ENCODE data around the gene PLCB4.

PLCB4 gene

GRCh38 chr20:9262653-9263194, 193.8 kb downstream of the PLCB4 start:
- no peak overlapping the region for H3K14ac ChIP-seq (ENCODE audit: low read length)
- H3K4me1 ChIP-seq (ENCODE audit: control insufficient read depth in 1 of 2, insufficient read depth in 2 of 2, low read length in 2 of 2) = no peaks in the 10 kb centered on the region
- H3K18ac ChIP-seq (ENCODE audit: low read length) = no peak overlapping the region
- no peak for DNase-seq
- H4K12ac ChIP-seq (ENCODE audit: low read depth, low read length) = no peak overlapping the region
- no peak overlapping the region for H3K9ac ChIP-seq (ENCODE audit: low read length)
- H3K79me1 ChIP-seq (ENCODE audit: low read length) = no peaks in the 10 kb centered on the region
- H3K23ac ChIP-seq (ENCODE audit: low read length) = no peak overlapping the region
- no CpG with 5 or more reads among the region's 3 CpGs for WGBS (ENCODE audit: extremely low coverage, insufficient coverage, insufficient read length)
- H4K8ac ChIP-seq (ENCODE audit: low read depth, low read length) = no peak overlapping the region
- no peak overlapping the region for H4K91ac ChIP-seq (ENCODE audit: low read depth, low read length)
- H3K4me2 ChIP-seq (ENCODE audit: low read length) = no peak overlapping the region
- H3K36me3 ChIP-seq (ENCODE audit: control insufficient read depth in 1 of 2, insufficient read depth in 2 of 2, low read length in 2 of 2) = no peaks in the 10 kb centered on the region
- H3K27me3 ChIP-seq (ENCODE audit: insufficient read depth, low read length) = no peaks in the 10 kb centered on the region
- no peaks in the 10 kb centered on the region for H3K9me3 ChIP-seq (ENCODE audit: insufficient read depth, low read depth, low read length)
- no peak overlapping the region for H2BK12ac ChIP-seq (ENCODE audit: low read length)
- no peak overlapping the region for H2BK5ac ChIP-seq (ENCODE audit: low read depth, low read length, poor library complexity)
- H3K27ac ChIP-seq (ENCODE audit: low read depth, low read length) = no peak overlapping the region
- no peaks in the 10 kb centered on the region for H3K79me2 ChIP-seq (ENCODE audit: control insufficient read depth, insufficient read depth, low read length, poor library complexity)
- H3K4me3 ChIP-seq (ENCODE audit: low read depth, low read length) = no peak overlapping the region
- H2AK5ac ChIP-seq (ENCODE audit: low read length) = no peak overlapping the region
- no peak overlapping the region for H2AFZ ChIP-seq (ENCODE audit: insufficient read depth, low read length, poor library complexity)
- H3K4ac ChIP-seq (ENCODE audit: low read depth, low read length) = no peak overlapping the region
- no peak overlapping the region for H2BK120ac ChIP-seq (ENCODE audit: insufficient read depth, low read length, poor library complexity)

- H3K9me3 ChIP-seq (ENCODE audit: insufficient read depth, low read depth, low read length) = no peaks in the 10 kb centered on the region
Measured at GRCh38 chr20:9269280-9269971, 200.5 kb downstream of the PLCB4 start.

GRCh38 chr20:9270831-9271230, 201.9 kb downstream of the PLCB4 start:
- Histone ChIP-seq H3K4ac (ENCODE audit: low read depth, low read length) (no peak overlapping the region), H2AK5ac (ENCODE audit: low read length) (no peak overlapping the region), H4K91ac (ENCODE audit: low read depth, low read length) (no peak overlapping the region), H3K4me2 (ENCODE audit: low read length) (no peak overlapping the region), H3K27me3 (ENCODE audit: insufficient read depth, low read length) (no peaks in the 10 kb centered on the region), H2BK12ac (ENCODE audit: low read length) (no peak overlapping the region), H2AFZ (ENCODE audit: insufficient read depth, low read length, poor library complexity) (no peak overlapping the region), H3K18ac (ENCODE audit: low read length) (no peak overlapping the region), H3K9ac (ENCODE audit: low read length) (no peak overlapping the region), H3K4me1 (ENCODE audit: control insufficient read depth in 1 of 2, insufficient read depth in 2 of 2, low read length in 2 of 2) (no peaks in the 10 kb centered on the region), H3K79me1 (ENCODE audit: low read length) (no peaks in the 10 kb centered on the region), H3K23ac (ENCODE audit: low read length) (no peak overlapping the region), H3K4me3 (ENCODE audit: low read depth, low read length) (no peak overlapping the region), H3K9me3 (ENCODE audit: insufficient read depth, low read depth, low read length) (no peaks in the 10 kb centered on the region), H2BK5ac (ENCODE audit: low read depth, low read length, poor library complexity) (no peak overlapping the region), H3K79me2 (ENCODE audit: control insufficient read depth, insufficient read depth, low read length, poor library complexity) (no peaks in the 10 kb centered on the region), H4K12ac (ENCODE audit: low read depth, low read length) (no peak overlapping the region), H4K8ac (ENCODE audit: low read depth, low read length) (no peak overlapping the region), H3K27ac (ENCODE audit: low read depth, low read length) (no peak overlapping the region), H3K14ac (ENCODE audit: low read length) (no peak overlapping the region), H3K36me3 (ENCODE audit: control insufficient read depth in 1 of 2, insufficient read depth in 2 of 2, low read length in 2 of 2) (no peaks in the 10 kb centered on the region), H2BK120ac (ENCODE audit: insufficient read depth, low read length, poor library complexity) (no peak overlapping the region)
- DNase-seq = no peak

More at GRCh38 chr20:9269280-9269971, 200.5 kb downstream of the PLCB4 start:
- Histone ChIP-seq H3K36me3 (ENCODE audit: control insufficient read depth in 1 of 2, insufficient read depth in 2 of 2, low read length in 2 of 2) (no peaks in the 10 kb centered on the region), H3K23ac (ENCODE audit: low read length) (no peak overlapping the region), H3K4me3 (ENCODE audit: low read depth, low read length) (no peak overlapping the region), H2BK5ac (ENCODE audit: low read depth, low read length, poor library complexity) (no peak overlapping the region), H4K91ac (ENCODE audit: low read depth, low read length) (no peak overlapping the region), H2BK120ac (ENCODE audit: insufficient read depth, low read length, poor library complexity) (no peak overlapping the region), H3K4me2 (ENCODE audit: low read length) (no peak overlapping the region), H2BK12ac (ENCODE audit: low read length) (no peak overlapping the region), H3K27ac (ENCODE audit: low read depth, low read length) (no peak overlapping the region), H2AFZ (ENCODE audit: insufficient read depth, low read length, poor library complexity) (no peak overlapping the region), H4K8ac (ENCODE audit: low read depth, low read length) (no peak overlapping the region), H3K14ac (ENCODE audit: low read length) (no peak overlapping the region), H3K27me3 (ENCODE audit: insufficient read depth, low read length) (no peaks in the 10 kb centered on the region), H3K79me1 (ENCODE audit: low read length) (no peaks in the 10 kb centered on the region), H3K4me1 (ENCODE audit: control insufficient read depth in 1 of 2, insufficient read depth in 2 of 2, low read length in 2 of 2) (no peaks in the 10 kb centered on the region), H3K4ac (ENCODE audit: low read depth, low read length) (no peak overlapping the region), H3K9ac (ENCODE audit: low read length) (no peak overlapping the region), H3K79me2 (ENCODE audit: control insufficient read depth, insufficient read depth, low read length, poor library complexity) (no peaks in the 10 kb centered on the region), H2AK5ac (ENCODE audit: low read length) (no peak overlapping the region), H3K18ac (ENCODE audit: low read length) (no peak overlapping the region), H4K12ac (ENCODE audit: low read depth, low read length) (no peak overlapping the region)
- DNase-seq = peak in 1 of 2 donors; percentile 2
- WGBS (ENCODE audit: extremely low coverage, insufficient coverage, insufficient read length) = no CpG with 5 or more reads among the region's 2 CpGs

GRCh38 chr20:9276966-9277468, 208.1 kb downstream of the PLCB4 start:
- H3K27ac ChIP-seq (ENCODE audit: low read depth, low read length) = no peak overlapping the region
- H3K9me3 ChIP-seq (ENCODE audit: insufficient read depth, low read depth, low read length) = no peaks in the 10 kb centered on the region
- H3K4me2 ChIP-seq (ENCODE audit: low read length) = no peak overlapping the region
- H4K12ac ChIP-seq (ENCODE audit: low read depth, low read length) = no peak overlapping the region
- no peak overlapping the region for H3K4me3 ChIP-seq (ENCODE audit: low read depth, low read length)
- no peak overlapping the region for H2AK5ac ChIP-seq (ENCODE audit: low read length)
- no peak overlapping the region for H4K91ac ChIP-seq (ENCODE audit: low read depth, low read length)
- no peak overlapping the region for H4K8ac ChIP-seq (ENCODE audit: low read depth, low read length)
- no peaks in the 10 kb centered on the region for H3K79me2 ChIP-seq (ENCODE audit: control insufficient read depth, insufficient read depth, low read length, poor library complexity)
- H3K4ac ChIP-seq (ENCODE audit: low read depth, low read length) = no peak overlapping the region
- no peaks in the 10 kb centered on the region for H3K79me1 ChIP-seq (ENCODE audit: low read length)
- no peak overlapping the region for H2BK12ac ChIP-seq (ENCODE audit: low read length)
- no peaks in the 10 kb centered on the region for H3K27me3 ChIP-seq (ENCODE audit: insufficient read depth, low read length)
- no peak overlapping the region for H3K23ac ChIP-seq (ENCODE audit: low read length)
- H2AFZ ChIP-seq (ENCODE audit: insufficient read depth, low read length, poor library complexity) = no peak overlapping the region
- H3K18ac ChIP-seq (ENCODE audit: low read length) = no peak overlapping the region
- no CpG with 5 or more reads among the region's 4 CpGs for WGBS (ENCODE audit: extremely low coverage, insufficient coverage, insufficient read length)
- no peaks in the 10 kb centered on the region for H3K36me3 ChIP-seq (ENCODE audit: control insufficient read depth in 1 of 2, insufficient read depth in 2 of 2, low read length in 2 of 2)
- H3K14ac ChIP-seq (ENCODE audit: low read length) = no peak overlapping the region
- H2BK5ac ChIP-seq (ENCODE audit: low read depth, low read length, poor library complexity) = no peak overlapping the region
- H2BK120ac ChIP-seq (ENCODE audit: insufficient read depth, low read length, poor library complexity) = no peak overlapping the region
- no peak for DNase-seq
- no peak overlapping the region for H3K9ac ChIP-seq (ENCODE audit: low read length)
- no peaks in the 10 kb centered on the region for H3K4me1 ChIP-seq (ENCODE audit: control insufficient read depth in 1 of 2, insufficient read depth in 2 of 2, low read length in 2 of 2)
